Gastrocnemius medialis (tissue), 4 donors: ENCODE data around the gene TSEN15.

Experiments
- CTCF ChIP-seq, 5 experiments: fragments of 450-650 bp in 3 of 5; fragments of 200-600 bp in 2 of 5; sonication (generic) in 2 of 5; IDR thresholded peaks in 4 of 5; conservative IDR thresholded peaks in 1 of 5; 1 replicate in 4 of 5; 2 replicates in 1 of 5; pipeline ENCODE4 v1.5.1; 2016 to 2019; ENCODE audit warnings: antibody characterized with exemption in 5 of 5, mild to moderate bottlenecking in 3 of 5, moderate library complexity in 3 of 5
- POLR2A ChIP-seq, 2 donors: fragments of 450-650 bp; IDR thresholded peaks; one replicate each; pipeline ENCODE4 v1.6.1; 2017; ENCODE audit warnings: antibody characterized with exemption in 2 of 2, mild to moderate bottlenecking in 2 of 2, moderate library complexity in 2 of 2

- peak; percentile 55 to 89 (median 78) for TF ChIP-seq CTCF (IDR thresholded peaks at IDR 0.05 in 4 of 5, conservative IDR thresholded peaks at IDR 0.05 in 1 of 5)
- TF ChIP-seq POLR2A (IDR thresholded peaks at IDR 0.05) = no peak
Observed at GRCh38 chr1:184075055-184076029, 23.8 kb downstream of the TSEN15 start.
